Erythroblast (primary cell): ENCODE data around the gene NPRL2.

ENCODE experiments used
- GATA1 ChIP-seq: IDR thresholded peaks from 2 replicates; pipeline ENCODE4 v1.6.1; 2011; ENCODE audit warnings: low read depth, mild to moderate bottlenecking, control low read depth, low read length, moderate library complexity
- POLR2A ChIP-seq: IDR thresholded peaks from 2 replicates; pipeline ENCODE4 v1.6.1; 2011; ENCODE audit warnings: mild to moderate bottlenecking, low read length

- TF ChIP-seq POLR2A (no peak), GATA1 (no peak)
These were observed 30.0 kb upstream of the NPRL2 start for GRCh38 chr3:50380405-50381085.
